AG04450 (cell line): ENCODE measurements around the gene PPP2R2C. TPM values are rescaled to one million over a fixed set of nuclear protein-coding genes. Genes with fewer than 3 reads are reported as not detected.

Experiments
- CTCF ChIA-PET: fragments of 300-600, 350-600 bp; formaldehyde crosslinking; extraction: SDS; loops from one replicate; lab custom pipeline; 2022; ENCODE audit warnings: antibody characterized with exemption, inconsistent platforms; lab: Charles Lee
- POLR2A ChIA-PET: fragments of 350-600 bp; formaldehyde crosslinking; extraction: SDS; loops from one replicate; lab custom pipeline; 2021; ENCODE audit warnings: antibody characterized with exemption, inconsistent platforms; lab: Yijun Ruan, JAX
- DNase-seq: peaks from one replicate; pipeline ENCODE4 v3.0.0-alpha.2; 2011; ENCODE audit warnings: low read depth, low spot score
- H3K27ac ChIP-seq: one replicate; pipeline ENCODE4 v1.5.1; 2012; ENCODE audit warnings: low read depth, low read length, control low read depth
- H3K27me3 ChIP-seq: one replicate; pipeline ENCODE4 v1.6.0; 2012; ENCODE audit warnings: low read length; ENCODE audit not compliant: control insufficient read depth, insufficient read depth
- H3K4me3 ChIP-seq: 2 replicates; pipeline ENCODE4 v1.5.1; 2011; ENCODE audit warnings: mild to moderate bottlenecking, low read depth, low read length, control low read depth
- H3K9me3 ChIP-seq: 2 replicates; pipeline ENCODE4 v1.5.1; 2012; ENCODE audit warnings: low read length; ENCODE audit not compliant: control insufficient read depth, insufficient read depth
- CTCF ChIP-seq: IDR thresholded peaks from 2 replicates; pipeline ENCODE4 v1.5.1; 2011; ENCODE audit warnings: low read depth, low read length, control low read depth, inconsistent platforms
- polyA plus RNA-seq: library from polyadenylated mRNA; depleted of rRNA; stranded (reverse); fragments of >200 nt; gene quantifications from 2 replicates; pipeline ENCODE4 v1.2.3, GENCODE V29; 2011

The PPP2R2C gene
- polyA plus RNA-seq, 1 experiment: 0.07 TPM

- CTCF ChIA-PET: no interaction called here
Observed at GRCh38 chr4:6419452-6420028, 52.9 kb downstream of the PPP2R2C start.

GRCh38 chr4:6418193-6418755 lies 54.1 kb downstream of the PPP2R2C start:
- H3K27ac ChIP-seq: no peak overlapping the region
- no peak for TF ChIP-seq CTCF
- ChIA-PET POLR2A (no interaction called here), CTCF (no interaction called here)
- no peaks in the 10 kb centered on the region for H3K9me3 ChIP-seq
- peaks cover 7% of the 10 kb centered on the region for H3K27me3 ChIP-seq
- no peak overlapping the region for H3K4me3 ChIP-seq
- DNase-seq: no peak

More at GRCh38 chr4:6419452-6420028, 52.9 kb downstream of the PPP2R2C start:
- POLR2A ChIA-PET: no interaction called here
- Histone ChIP-seq H3K4me3 (no peak overlapping the region), H3K9me3 (no peaks in the 10 kb centered on the region), H3K27ac (no peak overlapping the region), H3K27me3 (peaks cover 7% of the 10 kb centered on the region)
- no peak for DNase-seq
- no peak for TF ChIP-seq CTCF

GRCh38 chr4:6417516-6418050 lies 54.8 kb downstream of the PPP2R2C start:
- TF ChIP-seq CTCF: no peak
- CTCF ChIA-PET: no interaction called here
- no peaks in the 10 kb centered on the region for H3K9me3 ChIP-seq
- peaks cover 7% of the 10 kb centered on the region for H3K27me3 ChIP-seq
- POLR2A ChIA-PET: no interaction called here
- DNase-seq: no peak
- H3K27ac ChIP-seq: no peak overlapping the region
- H3K4me3 ChIP-seq: no peak overlapping the region

- Histone ChIP-seq H3K9me3 (no peaks in the 10 kb centered on the region), H3K27me3 (peaks cover 7% of the 10 kb centered on the region), H3K4me3 (no peak overlapping the region), H3K27ac (no peak overlapping the region)
- ChIA-PET CTCF (no interaction called here), POLR2A (no interaction called here)
- DNase-seq: no peak
- TF ChIP-seq CTCF: no peak
Observed at GRCh38 chr4:6416518-6417286, 55.7 kb downstream of the PPP2R2C start.
